K562 (cell line): Measurements from ENCODE around the gene LCA5L. TPM values are rescaled to one million over a fixed set of nuclear protein-coding genes. Genes with fewer than 3 reads are reported as not detected.
A peak's percentile ranks its signal among the peaks of the same experiment; 100 is the strongest.

Source experiments
- CBFA2T2 ChIP-seq: fragments of 450-650 bp; conservative IDR thresholded peaks from 2 replicates; pipeline ENCODE4 v1.6.1; 2017; ENCODE audit warnings: mild to moderate bottlenecking
- CEBPB ChIP-seq: fragments of 450-650 bp; IDR thresholded peaks from 2 replicates; pipeline ENCODE4 v1.6.1; 2016; ENCODE audit warnings: missing genetic modification characterization, missing compliant biosample characterization
- CHD4 ChIP-seq: fragments of 200-600 bp; sonication (generic); IDR thresholded peaks from 3 replicates; pipeline ENCODE4 v1.6.1; 2012; ENCODE audit warnings: low read depth, mild to moderate bottlenecking, mixed read lengths, low read length, inconsistent platforms; ENCODE audit not compliant: insufficient read depth, insufficient replicate concordance, poor library complexity, severe bottlenecking
- CREB1 ChIP-seq, 2 experiments: sonication (generic) in 1 of 2; formaldehyde crosslinking in 1 of 2; IDR thresholded peaks; 2 replicates each; pipeline versions ENCODE4 v1.6.1 to v1.8.0; 2012 to 2022; ENCODE audit warnings: inconsistent platforms in 1 of 2, mild to moderate bottlenecking in 1 of 2, missing genetic modification reagents in 1 of 2, moderate library complexity in 1 of 2
- RBFOX2 ChIP-seq: fragments of 200-400 bp; formaldehyde crosslinking; IDR thresholded peaks from 2 replicates; pipeline ENCODE4 v1.6.1; 2017; ENCODE audit warnings: low read depth, mild to moderate bottlenecking, low read length, moderate library complexity
- RBM15 ChIP-seq: fragments of 200-400 bp; formaldehyde crosslinking; IDR thresholded peaks from 2 replicates; pipeline ENCODE4 v1.6.1; 2018; ENCODE audit warnings: mild to moderate bottlenecking, low read length, moderate library complexity; ENCODE audit not compliant: insufficient read depth
- SMAD2 ChIP-seq: fragments of 150-350 bp; IDR thresholded peaks from 2 replicates; pipeline ENCODE4 v1.6.1; 2014; ENCODE audit warnings: low read depth, mild to moderate bottlenecking, low read length
- VEZF1 ChIP-seq: fragments of 200-800 bp; sonication (Bioruptor generic); IDR thresholded peaks from 2 replicates; pipeline ENCODE4 v1.6.1; 2017; ENCODE audit warnings: missing genetic modification characterization, missing compliant biosample characterization
- ZNF146 ChIP-seq: IDR thresholded peaks from one replicate; pipeline ENCODE4 v1.6.1; 2018; ENCODE audit warnings: missing compliant biosample characterization; ENCODE audit not compliant: unreplicated experiment
- ZNF232 ChIP-seq: sonication (generic); formaldehyde crosslinking; IDR thresholded peaks from 2 replicates; pipeline ENCODE4 v1.8.0; 2022; ENCODE audit warnings: mild to moderate bottlenecking, missing genetic modification reagents
- ZNF311 ChIP-seq: fragments of 250-450 bp; sonication (Bioruptor Pico); IDR thresholded peaks from 2 replicates; pipeline ENCODE4 v1.4.0; 2020; ENCODE audit warnings: mild to moderate bottlenecking, moderate library complexity
- ZNF316 ChIP-seq: fragments of 450-650 bp; IDR thresholded peaks from 2 replicates; pipeline ENCODE4 v1.6.1; 2016
- ZNF583 ChIP-seq: fragments of 250-450 bp; sonication (Bioruptor Pico); IDR thresholded peaks from 2 replicates; pipeline ENCODE4 v1.4.0; 2020
- polyA plus RNA-seq, 8 experiments: library from polyadenylated mRNA; depleted of rRNA in 4 of 8; stranded (reverse) in 5 of 8; unstranded in 3 of 8; fragments of >200 nt; fragmentation: Nextera tagmentation in 2 of 8; fragmentation: Illumina TruSeq in 1 of 8; extraction: Ambion mirVana in 2 of 8; extraction: Trizol in 1 of 8; gene quantifications; 2 replicates each; pipeline versions ENCODE4 v1.2.1 to v1.2.3, GENCODE V29; 2011 to 2014; ENCODE audit warnings: inconsistent platforms in 1 of 8, missing spikeins in 1 of 8
- total RNA-seq, 7 experiments: library from RNA; depleted of rRNA in 6 of 7; stranded (reverse); fragments of >200 nt in 6 of 7; fragmentation: Illumina TruSeq in 2 of 7; extraction: Trizol in 2 of 7; gene quantifications; 2 replicates each; pipeline versions ENCODE4 v1.2.1 to v1.2.3, GENCODE V29; 2011 to 2021; ENCODE audit warnings: low replicate concordance in 1 of 7
- TF ChIP-seq, protein P1 (sequence below), 3 experiments: fragments of 200-800 bp in 1 of 3; fragments of 250-450 bp in 1 of 3; fragments of 450-650 bp in 1 of 3; sonication (Bioruptor Pico) in 1 of 3; sonication (Bioruptor generic) in 1 of 3; formaldehyde crosslinking in 1 of 3; IDR thresholded peaks; 2 replicates each; pipeline versions ENCODE4 v1.6.1 to v1.8.0; 2016 to 2022; ENCODE audit warnings: mild to moderate bottlenecking in 2 of 3, missing genetic modification characterization in 2 of 3, missing compliant biosample characterization in 1 of 3, moderate library complexity in 1 of 3
- TF ChIP-seq, protein P2 (sequence below): fragments of 250-450 bp; sonication (Bioruptor Pico); IDR thresholded peaks from 2 replicates; pipeline ENCODE4 v1.8.0; 2022; ENCODE audit warnings: inconsistent platforms
- TF ChIP-seq, protein P3 (sequence below): fragments of 250-450 bp; sonication (Bioruptor Pico); IDR thresholded peaks from 2 replicates; pipeline ENCODE4 v1.4.0; 2020

The LCA5L gene
- total and polyA plus RNA-seq, 9 of the 15 experiments (the other 6 are each of a cell fraction or from before 2014, with no cell fraction given): 1.8 to 4.9 (median 3.8) TPM

- TF ChIP-seq, protein P1, sequence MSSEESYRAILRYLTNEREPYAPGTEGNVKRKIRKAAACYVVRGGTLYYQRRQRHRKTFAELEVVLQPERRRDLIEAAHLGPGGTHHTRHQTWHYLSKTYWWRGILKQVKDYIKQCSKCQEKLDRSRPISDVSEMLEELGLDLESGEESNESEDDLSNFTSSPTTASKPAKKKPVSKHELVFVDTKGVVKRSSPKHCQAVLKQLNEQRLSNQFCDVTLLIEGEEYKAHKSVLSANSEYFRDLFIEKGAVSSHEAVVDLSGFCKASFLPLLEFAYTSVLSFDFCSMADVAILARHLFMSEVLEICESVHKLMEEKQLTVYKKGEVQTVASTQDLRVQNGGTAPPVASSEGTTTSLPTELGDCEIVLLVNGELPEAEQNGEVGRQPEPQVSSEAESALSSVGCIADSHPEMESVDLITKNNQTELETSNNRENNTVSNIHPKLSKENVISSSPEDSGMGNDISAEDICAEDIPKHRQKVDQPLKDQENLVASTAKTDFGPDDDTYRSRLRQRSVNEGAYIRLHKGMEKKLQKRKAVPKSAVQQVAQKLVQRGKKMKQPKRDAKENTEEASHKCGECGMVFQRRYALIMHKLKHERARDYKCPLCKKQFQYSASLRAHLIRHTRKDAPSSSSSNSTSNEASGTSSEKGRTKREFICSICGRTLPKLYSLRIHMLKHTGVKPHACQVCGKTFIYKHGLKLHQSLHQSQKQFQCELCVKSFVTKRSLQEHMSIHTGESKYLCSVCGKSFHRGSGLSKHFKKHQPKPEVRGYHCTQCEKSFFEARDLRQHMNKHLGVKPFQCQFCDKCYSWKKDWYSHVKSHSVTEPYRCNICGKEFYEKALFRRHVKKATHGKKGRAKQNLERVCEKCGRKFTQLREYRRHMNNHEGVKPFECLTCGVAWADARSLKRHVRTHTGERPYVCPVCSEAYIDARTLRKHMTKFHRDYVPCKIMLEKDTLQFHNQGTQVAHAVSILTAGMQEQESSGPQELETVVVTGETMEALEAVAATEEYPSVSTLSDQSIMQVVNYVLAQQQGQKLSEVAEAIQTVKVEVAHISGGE (CRISPR knock-in tag; IDR thresholded peaks at IDR 0.05): no peak
- no peak for TF ChIP-seq ZNF311 (CRISPR knock-in tag)
- peak; percentile 79 for TF ChIP-seq ZNF316
- peak; percentile 52 for TF ChIP-seq CEBPB (tag)
- no peak for TF ChIP-seq RBFOX2
- peak; percentile 50 for TF ChIP-seq VEZF1 (CRISPR knock-in tag)
- TF ChIP-seq CREB1 (IDR thresholded peaks at IDR 0.05): no peak; the same call in 1 of the 2 replicates
- no peak for TF ChIP-seq CREB1 (CRISPR knock-in tag; IDR thresholded peaks at IDR 0.05)
- no peak for TF ChIP-seq ZNF146 (CRISPR knock-in tag)
- no peak for TF ChIP-seq ZNF583 (CRISPR knock-in tag)
- TF ChIP-seq, protein P2, sequence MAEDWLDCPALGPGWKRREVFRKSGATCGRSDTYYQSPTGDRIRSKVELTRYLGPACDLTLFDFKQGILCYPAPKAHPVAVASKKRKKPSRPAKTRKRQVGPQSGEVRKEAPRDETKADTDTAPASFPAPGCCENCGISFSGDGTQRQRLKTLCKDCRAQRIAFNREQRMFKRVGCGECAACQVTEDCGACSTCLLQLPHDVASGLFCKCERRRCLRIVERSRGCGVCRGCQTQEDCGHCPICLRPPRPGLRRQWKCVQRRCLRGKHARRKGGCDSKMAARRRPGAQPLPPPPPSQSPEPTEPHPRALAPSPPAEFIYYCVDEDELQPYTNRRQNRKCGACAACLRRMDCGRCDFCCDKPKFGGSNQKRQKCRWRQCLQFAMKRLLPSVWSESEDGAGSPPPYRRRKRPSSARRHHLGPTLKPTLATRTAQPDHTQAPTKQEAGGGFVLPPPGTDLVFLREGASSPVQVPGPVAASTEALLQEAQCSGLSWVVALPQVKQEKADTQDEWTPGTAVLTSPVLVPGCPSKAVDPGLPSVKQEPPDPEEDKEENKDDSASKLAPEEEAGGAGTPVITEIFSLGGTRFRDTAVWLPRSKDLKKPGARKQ: no peak
- peak; percentile 89 for TF ChIP-seq CBFA2T2
- TF ChIP-seq, protein P3, sequence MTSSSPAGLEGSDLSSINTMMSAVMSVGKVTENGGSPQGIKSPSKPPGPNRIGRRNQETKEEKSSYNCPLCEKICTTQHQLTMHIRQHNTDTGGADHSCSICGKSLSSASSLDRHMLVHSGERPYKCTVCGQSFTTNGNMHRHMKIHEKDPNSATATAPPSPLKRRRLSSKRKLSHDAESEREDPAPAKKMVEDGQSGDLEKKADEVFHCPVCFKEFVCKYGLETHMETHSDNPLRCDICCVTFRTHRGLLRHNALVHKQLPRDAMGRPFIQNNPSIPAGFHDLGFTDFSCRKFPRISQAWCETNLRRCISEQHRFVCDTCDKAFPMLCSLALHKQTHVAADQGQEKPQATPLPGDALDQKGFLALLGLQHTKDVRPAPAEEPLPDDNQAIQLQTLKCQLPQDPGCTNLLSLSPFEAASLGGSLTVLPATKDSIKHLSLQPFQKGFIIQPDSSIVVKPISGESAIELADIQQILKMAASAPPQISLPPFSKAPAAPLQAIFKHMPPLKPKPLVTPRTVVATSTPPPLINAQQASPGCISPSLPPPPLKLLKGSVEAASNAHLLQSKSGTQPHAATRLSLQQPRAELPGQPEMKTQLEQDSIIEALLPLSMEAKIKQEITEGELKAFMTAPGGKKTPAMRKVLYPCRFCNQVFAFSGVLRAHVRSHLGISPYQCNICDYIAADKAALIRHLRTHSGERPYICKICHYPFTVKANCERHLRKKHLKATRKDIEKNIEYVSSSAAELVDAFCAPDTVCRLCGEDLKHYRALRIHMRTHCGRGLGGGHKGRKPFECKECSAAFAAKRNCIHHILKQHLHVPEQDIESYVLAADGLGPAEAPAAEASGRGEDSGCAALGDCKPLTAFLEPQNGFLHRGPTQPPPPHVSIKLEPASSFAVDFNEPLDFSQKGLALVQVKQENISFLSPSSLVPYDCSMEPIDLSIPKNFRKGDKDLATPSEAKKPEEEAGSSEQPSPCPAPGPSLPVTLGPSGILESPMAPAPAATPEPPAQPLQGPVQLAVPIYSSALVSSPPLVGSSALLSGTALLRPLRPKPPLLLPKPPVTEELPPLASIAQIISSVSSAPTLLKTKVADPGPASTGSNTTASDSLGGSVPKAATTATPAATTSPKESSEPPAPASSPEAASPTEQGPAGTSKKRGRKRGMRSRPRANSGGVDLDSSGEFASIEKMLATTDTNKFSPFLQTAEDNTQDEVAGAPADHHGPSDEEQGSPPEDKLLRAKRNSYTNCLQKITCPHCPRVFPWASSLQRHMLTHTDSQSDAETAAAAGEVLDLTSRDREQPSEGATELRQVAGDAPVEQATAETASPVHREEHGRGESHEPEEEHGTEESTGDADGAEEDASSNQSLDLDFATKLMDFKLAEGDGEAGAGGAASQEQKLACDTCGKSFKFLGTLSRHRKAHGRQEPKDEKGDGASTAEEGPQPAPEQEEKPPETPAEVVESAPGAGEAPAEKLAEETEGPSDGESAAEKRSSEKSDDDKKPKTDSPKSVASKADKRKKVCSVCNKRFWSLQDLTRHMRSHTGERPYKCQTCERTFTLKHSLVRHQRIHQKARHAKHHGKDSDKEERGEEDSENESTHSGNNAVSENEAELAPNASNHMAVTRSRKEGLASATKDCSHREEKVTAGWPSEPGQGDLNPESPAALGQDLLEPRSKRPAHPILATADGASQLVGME (CRISPR knock-in tag): no peak
- TF ChIP-seq CHD4: no peak
- TF ChIP-seq SMAD2: no peak
- TF ChIP-seq RBM15: no peak
- TF ChIP-seq ZNF232 (CRISPR knock-in tag): no peak
These were observed 15.1 kb downstream of the LCA5L start (continued) for GRCh38 chr21:39430457-39430856.
